ENCODE measurements around the gene CCDC134. TPM values are rescaled to one million over a fixed set of nuclear protein-coding genes. Genes with fewer than 3 reads are reported as not detected.

The CCDC134 gene
- total RNA-seq, 4 donors from 2014 or later: 10.1 to 22.0 (median 15.2) TPM

- H3K36me3 ChIP-seq: no peaks in the 10 kb centered on the region
- no peak for DNase-seq (ENCODE audit: low spot score in 2 of 2)
- TF ChIP-seq POLR2AphosphoS5 (IDR thresholded peaks at IDR 0.05) (no peak), EP300 (IDR thresholded peaks at IDR 0.05) (no peak), POLR2A (IDR thresholded peaks at IDR 0.05) (no peak)
- TF ChIP-seq, protein P1, sequence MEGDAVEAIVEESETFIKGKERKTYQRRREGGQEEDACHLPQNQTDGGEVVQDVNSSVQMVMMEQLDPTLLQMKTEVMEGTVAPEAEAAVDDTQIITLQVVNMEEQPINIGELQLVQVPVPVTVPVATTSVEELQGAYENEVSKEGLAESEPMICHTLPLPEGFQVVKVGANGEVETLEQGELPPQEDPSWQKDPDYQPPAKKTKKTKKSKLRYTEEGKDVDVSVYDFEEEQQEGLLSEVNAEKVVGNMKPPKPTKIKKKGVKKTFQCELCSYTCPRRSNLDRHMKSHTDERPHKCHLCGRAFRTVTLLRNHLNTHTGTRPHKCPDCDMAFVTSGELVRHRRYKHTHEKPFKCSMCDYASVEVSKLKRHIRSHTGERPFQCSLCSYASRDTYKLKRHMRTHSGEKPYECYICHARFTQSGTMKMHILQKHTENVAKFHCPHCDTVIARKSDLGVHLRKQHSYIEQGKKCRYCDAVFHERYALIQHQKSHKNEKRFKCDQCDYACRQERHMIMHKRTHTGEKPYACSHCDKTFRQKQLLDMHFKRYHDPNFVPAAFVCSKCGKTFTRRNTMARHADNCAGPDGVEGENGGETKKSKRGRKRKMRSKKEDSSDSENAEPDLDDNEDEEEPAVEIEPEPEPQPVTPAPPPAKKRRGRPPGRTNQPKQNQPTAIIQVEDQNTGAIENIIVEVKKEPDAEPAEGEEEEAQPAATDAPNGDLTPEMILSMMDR (IDR thresholded peaks at IDR 0.05): no peak
- H3K4me3 ChIP-seq: no peak overlapping the region
- WGBS: 68% methylated on average over 13 of the region's 14 CpGs
- H3K9me3 ChIP-seq: no peaks in the 10 kb centered on the region
- no peaks in the 10 kb centered on the region for H3K4me1 ChIP-seq
- no peaks in the 10 kb centered on the region for H3K27me3 ChIP-seq
- no peak overlapping the region for H3K27ac ChIP-seq
Measured at GRCh38 chr22:41762980-41763779, 37.3 kb upstream of the CCDC134 start.

DNA sequence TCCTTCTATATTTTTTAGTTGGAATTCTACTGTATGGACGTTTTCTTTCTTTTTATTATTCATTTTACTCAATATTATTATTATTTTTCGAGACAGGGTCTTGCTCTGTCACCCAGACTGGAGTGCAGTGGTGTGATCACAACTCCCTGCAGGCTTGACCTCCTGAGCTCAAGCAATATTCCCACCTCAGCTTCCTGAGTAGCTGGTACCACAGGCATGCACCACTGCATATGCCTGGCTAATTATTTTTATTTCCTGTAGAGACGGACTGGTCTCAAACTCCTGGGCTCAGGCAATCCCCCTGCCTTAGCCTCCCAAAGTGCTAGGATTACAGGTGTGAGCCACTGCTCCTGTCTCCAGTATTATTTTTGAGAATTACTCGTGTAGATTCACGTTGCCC is 34.0 kb upstream of the CCDC134 start:
- no peaks in the 10 kb centered on the region for H3K36me3 ChIP-seq
- TF ChIP-seq POLR2AphosphoS5 (IDR thresholded peaks at IDR 0.05): no peak
- TF ChIP-seq, protein P1 (IDR thresholded peaks at IDR 0.05): no peak
- no peak for TF ChIP-seq EP300 (IDR thresholded peaks at IDR 0.05)
- no peak for TF ChIP-seq POLR2A (IDR thresholded peaks at IDR 0.05)
- 70% methylated on average over 5 of the region's 5 CpGs for WGBS
- H3K4me1 ChIP-seq: no peaks in the 10 kb centered on the region
- no peak overlapping the region for H3K27ac ChIP-seq
- H3K27me3 ChIP-seq: no peaks in the 10 kb centered on the region
- no peak for DNase-seq (ENCODE audit: low spot score in 2 of 2)
- no peak overlapping the region for H3K4me3 ChIP-seq
- H3K9me3 ChIP-seq: no peaks in the 10 kb centered on the region

DNA sequence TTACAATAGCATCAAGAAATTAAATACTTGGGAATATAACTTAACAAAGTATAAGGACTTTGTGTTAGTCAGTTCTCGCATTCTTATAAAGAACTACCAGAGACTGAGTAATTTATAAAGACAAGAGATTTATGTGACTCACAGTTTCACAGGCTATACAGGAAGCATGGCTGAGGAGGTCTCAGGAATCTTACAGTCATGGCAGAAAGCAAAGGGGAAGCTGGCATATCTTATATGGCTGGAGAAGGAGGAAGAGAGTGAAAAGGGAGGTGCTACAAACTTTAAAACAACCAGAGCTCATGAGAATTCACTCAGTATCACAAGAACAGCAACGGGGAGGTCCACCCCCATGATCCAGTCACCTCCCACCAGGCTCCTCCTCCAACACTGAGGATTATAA is 32.0 kb upstream of the CCDC134 start:
- DNase-seq (ENCODE audit: low spot score in 2 of 2): no peak
- Histone ChIP-seq H3K36me3 (no peaks in the 10 kb centered on the region), H3K4me1 (no peaks in the 10 kb centered on the region), H3K27ac (no peak overlapping the region), H3K27me3 (no peaks in the 10 kb centered on the region), H3K9me3 (no peaks in the 10 kb centered on the region), H3K4me3 (no peak overlapping the region)
- TF ChIP-seq, protein P1 (IDR thresholded peaks at IDR 0.05): no peak
- TF ChIP-seq POLR2A (IDR thresholded peaks at IDR 0.05) (no peak), EP300 (IDR thresholded peaks at IDR 0.05) (no peak), POLR2AphosphoS5 (IDR thresholded peaks at IDR 0.05) (no peak)
- WGBS: 55% methylated on average over 2 of the region's 2 CpGs

- no peak overlapping the region for H3K27ac ChIP-seq
- H3K27me3 ChIP-seq: no peaks in the 10 kb centered on the region
- H3K36me3 ChIP-seq: no peaks in the 10 kb centered on the region
- H3K4me3 ChIP-seq: no peak overlapping the region
- no peaks in the 10 kb centered on the region for H3K9me3 ChIP-seq
- DNase-seq (ENCODE audit: low spot score in 2 of 2): no peak
- 81% methylated on average over 5 of the region's 5 CpGs for WGBS
- TF ChIP-seq POLR2A (IDR thresholded peaks at IDR 0.05): no peak
- TF ChIP-seq, protein P1 (IDR thresholded peaks at IDR 0.05): no peak
- TF ChIP-seq POLR2AphosphoS5 (IDR thresholded peaks at IDR 0.05): no peak
- no peak for TF ChIP-seq EP300 (IDR thresholded peaks at IDR 0.05)
- no peaks in the 10 kb centered on the region for H3K4me1 ChIP-seq
Measured at GRCh38 chr22:41770715-41771468, 29.6 kb upstream of the CCDC134 start.

DNA sequence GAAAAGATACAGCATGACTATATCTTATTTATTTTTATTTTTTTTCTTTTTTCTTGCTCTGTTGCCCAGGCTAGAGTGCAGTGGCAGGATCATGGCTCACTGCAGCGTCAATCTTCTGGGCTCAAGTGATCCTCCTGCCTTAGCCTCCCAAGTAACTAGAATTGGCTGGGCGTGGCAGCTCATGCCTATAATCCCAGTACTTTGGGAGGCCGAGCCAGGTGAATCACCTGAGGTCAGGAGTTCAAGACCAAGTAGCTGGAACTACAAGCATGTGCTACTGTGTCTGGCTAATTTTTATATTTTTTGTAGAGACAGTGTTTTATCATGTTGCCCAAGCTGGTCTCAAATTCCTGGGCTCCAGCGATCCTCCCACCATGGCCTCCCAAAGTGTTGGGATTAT is 28.3 kb upstream of the CCDC134 start:
- TF ChIP-seq EP300 (IDR thresholded peaks at IDR 0.05) (no peak), POLR2AphosphoS5 (IDR thresholded peaks at IDR 0.05) (no peak), POLR2A (IDR thresholded peaks at IDR 0.05) (no peak)
- TF ChIP-seq, protein P1 (IDR thresholded peaks at IDR 0.05): no peak
- Histone ChIP-seq H3K9me3 (no peaks in the 10 kb centered on the region), H3K27ac (no peak overlapping the region), H3K4me3 (no peak overlapping the region), H3K4me1 (no peaks in the 10 kb centered on the region), H3K27me3 (no peaks in the 10 kb centered on the region), H3K36me3 (no peaks in the 10 kb centered on the region)
- WGBS: 93% methylated on average over 4 of the region's 4 CpGs
- DNase-seq (ENCODE audit: low spot score in 2 of 2): no peak

All from suprapubic skin (tissue), 4 donors.